ENCODE measurements around the gene CDK18.

CDK18 gene

GRCh38 chr1:205522692-205523091 is 18.2 kb downstream of the CDK18 start:
- DNase-seq (ENCODE audit: low read depth in 2 of 2, low spot score in 1 of 2), result no peak

- DNase-seq (ENCODE audit: low read depth in 2 of 2, low spot score in 1 of 2), result no peak
Observed at GRCh38 chr1:205523261-205523890, 18.9 kb downstream of the CDK18 start.

GRCh38 chr1:205523891-205524793 is 19.7 kb downstream of the CDK18 start:
- peak; percentile 37 to 63 for DNase-seq (ENCODE audit: low read depth in 2 of 2, low spot score in 1 of 2)

- no peak for DNase-seq (ENCODE audit: low read depth in 2 of 2, low spot score in 1 of 2)
Observed at GRCh38 chr1:205524794-205525101, 20.3 kb downstream of the CDK18 start.

- DNase-seq (ENCODE audit: low read depth in 2 of 2, low spot score in 1 of 2), result no peak
Observed at GRCh38 chr1:205525495-205526285, 21.2 kb downstream of the CDK18 start.

GRCh38 chr1:205526431-205526830 is 22.0 kb downstream of the CDK18 start:
- DNase-seq (ENCODE audit: low read depth in 2 of 2, low spot score in 1 of 2), result no peak

GRCh38 chr1:205527931-205528330 is 23.5 kb downstream of the CDK18 start:
- DNase-seq (ENCODE audit: low read depth in 2 of 2, low spot score in 1 of 2), result no peak

- no peak for DNase-seq (ENCODE audit: low read depth in 2 of 2, low spot score in 1 of 2)
Observed at GRCh38 chr1:205528446-205528886, 24.0 kb downstream of the CDK18 start.

GRCh38 chr1:205528887-205529825 is 24.7 kb downstream of the CDK18 start:
- peak; percentile 57 to 79 for DNase-seq (ENCODE audit: low read depth in 2 of 2, low spot score in 1 of 2)

GRCh38 chr1:205530116-205530515 is 25.6 kb downstream of the CDK18 start:
- DNase-seq (ENCODE audit: low read depth in 2 of 2, low spot score in 1 of 2), result no peak

- DNase-seq (ENCODE audit: low read depth in 2 of 2, low spot score in 1 of 2), result no peak
Observed at GRCh38 chr1:205531191-205532025, 26.9 kb downstream of the CDK18 start.

GRCh38 chr1:205532026-205532898 is 27.8 kb downstream of the CDK18 start:
- DNase-seq (ENCODE audit: low read depth in 2 of 2, low spot score in 1 of 2), result no peak

- DNase-seq (ENCODE audit: low read depth in 2 of 2, low spot score in 1 of 2), result no peak
Observed at GRCh38 chr1:205532996-205533735, 28.7 kb downstream of the CDK18 start.

- DNase-seq (ENCODE audit: low read depth in 2 of 2, low spot score in 1 of 2), result no peak
Observed at GRCh38 chr1:205533748-205534443, 29.4 kb downstream of the CDK18 start.

- no peak for DNase-seq (ENCODE audit: low read depth in 2 of 2, low spot score in 1 of 2)
Observed at GRCh38 chr1:205534444-205534985, 30.0 kb downstream of the CDK18 start.

- DNase-seq (ENCODE audit: low read depth in 2 of 2, low spot score in 1 of 2), result no peak
Observed at GRCh38 chr1:205535096-205535495, 30.6 kb downstream of the CDK18 start.
